Right cardiac atrium (tissue), 5 donors: ENCODE data around the gene B3GALT4. TPM values are rescaled to one million over a fixed set of nuclear protein-coding genes. Genes with fewer than 3 reads are reported as not detected.

ENCODE experiments used
- ATAC-seq, 2 donors: fragments of 200-7000 bp; cut with Tn5 transposase; one replicate each; pipeline versions ENCODE4 v1.8.0 to v1.9.1; 2020; ENCODE audit warnings: moderate library complexity in 2 of 2, mild to moderate bottlenecking in 1 of 2
- DNase-seq, 3 donors: peaks; one replicate each; pipeline ENCODE4 v3.0.0-alpha.2; 2020
- H3K27ac ChIP-seq: one replicate; pipeline ENCODE4 v1.5.1; 2013; ENCODE audit warnings: mild to moderate bottlenecking, low read length, control low read depth, moderate library complexity
- H3K27me3 ChIP-seq: one replicate; pipeline ENCODE4 v1.6.1; 2013; ENCODE audit not compliant: control insufficient read depth, insufficient read depth
- H3K4me1 ChIP-seq: one replicate; pipeline ENCODE4 v1.6.1; 2013; ENCODE audit warnings: low read length; ENCODE audit not compliant: control insufficient read depth, insufficient read depth
- H3K4me3 ChIP-seq: one replicate; pipeline ENCODE4 v1.5.1; 2013; ENCODE audit warnings: low read length, control low read depth
- H3K9me3 ChIP-seq: one replicate; pipeline ENCODE4 v1.6.1; 2013; ENCODE audit warnings: low read length; ENCODE audit not compliant: control insufficient read depth
- WGBS: extraction: QIAGEN DNeasy Blood & Tissue Kit; methylation state at CpG from one replicate; pipeline ENCODE4 v1.1.7; 2013; 5-methylcytosine and 5-hydroxymethylcytosine counted together
- intact Hi-C, 4 donors: fragments of 100-400 bp; cut with DNase I; formaldehyde crosslinking; loops; one replicate each; pipeline versions ENCODE4 v1.11.0 to v1.14.0; 2022 to 2023
- polyA plus RNA-seq: library from polyadenylated mRNA; stranded (reverse); fragments of 200-250 nt; gene quantifications from one replicate; pipeline ENCODE4 v1.2.3, GENCODE V29; 2013
- total RNA-seq, 4 donors: library from RNA; stranded (reverse); fragmentation: NEBNext Ultra II Directional; extraction: Animal tissue kit (Norgen Biotek cat#: 25700); gene quantifications; one replicate each; pipeline ENCODE4 v1.2.1, GENCODE V29; 2021
- donor health status: healthy with polysubstance abuse.
- donor health status: DM: no; HTN: yes; CAD: no.
- donor health status: DM: no; HTN: no; CAD: no.
- donor health status: DM: no; HTN: yes; CAD: no; lungs with severe emphysema.
- donor health status: DM: yes; HTN: yes; CAD: no.

The B3GALT4 gene
- total and polyA plus RNA-seq, 5 donors = 9.7 to 11.0 (median 10.1) TPM

- Histone ChIP-seq H3K9me3 (no peaks in the 10 kb centered on the region), H3K4me1 (peaks cover 7% of the 10 kb centered on the region), H3K27me3 (no peaks in the 10 kb centered on the region), H3K4me3 (no peak overlapping the region), H3K27ac (no peak overlapping the region)
- no peak for DNase-seq
- ATAC-seq = no peak
- intact Hi-C loops = no loop called here
- 81% methylated on average over 16 of the region's 16 CpGs for WGBS
These were observed 16.2 kb downstream of the B3GALT4 start for GRCh38 chr6:33292996-33293682.

GRCh38 chr6:33294086-33294823 is 17.3 kb downstream of the B3GALT4 start:
- DNase-seq (no peak), ATAC-seq (no peak)
- Histone ChIP-seq H3K27me3 (no peaks in the 10 kb centered on the region), H3K27ac (no peak overlapping the region), H3K4me3 (no peak overlapping the region), H3K4me1 (peaks cover 2% of the 10 kb centered on the region), H3K9me3 (no peaks in the 10 kb centered on the region)
- intact Hi-C loops = no loop called here
- WGBS = 58% methylated on average over 10 of the region's 10 CpGs

GRCh38 chr6:33295621-33296369 is 18.9 kb downstream of the B3GALT4 start:
- no peaks in the 10 kb centered on the region for H3K27me3 ChIP-seq
- WGBS = 82% methylated on average over 15 of the region's 15 CpGs
- intact Hi-C loops = no loop called here

GRCh38 chr6:33296797-33297405 is 20.0 kb downstream of the B3GALT4 start:
- Histone ChIP-seq H3K4me3 (peak overlapping the region; percentile 68), H3K4me1 (no peaks in the 10 kb centered on the region), H3K9me3 (no peaks in the 10 kb centered on the region), H3K27me3 (no peaks in the 10 kb centered on the region), H3K27ac (peak overlapping the region; percentile 62)
- DNase-seq = peak in 1 of 3 donors; percentile 63
- no peak for ATAC-seq
- 66% methylated on average over 12 of the region's 12 CpGs for WGBS
- intact Hi-C loops = no loop called here

More at GRCh38 chr6:33295621-33296369, 18.9 kb downstream of the B3GALT4 start:
- Histone ChIP-seq H3K4me3 (no peak overlapping the region), H3K27ac (no peak overlapping the region), H3K9me3 (no peaks in the 10 kb centered on the region), H3K4me1 (no peaks in the 10 kb centered on the region)
- DNase-seq = peak in 1 of 3 donors; percentile 66
- no peak for ATAC-seq

- peak overlapping the region; percentile 62 for H3K27ac ChIP-seq
- intact Hi-C loops = no loop called here
- H3K4me1 ChIP-seq = no peaks in the 10 kb centered on the region
- DNase-seq (peak; percentile 44 to 76 (median 74)), ATAC-seq (peak; percentile 0 to 1)
- no peaks in the 10 kb centered on the region for H3K27me3 ChIP-seq
- peak overlapping the region; percentile 68 for H3K4me3 ChIP-seq
- WGBS = 13% methylated on average over 16 of the region's 16 CpGs
- no peaks in the 10 kb centered on the region for H3K9me3 ChIP-seq
These were observed 20.6 kb downstream of the B3GALT4 start for GRCh38 chr6:33297406-33297955.

GRCh38 chr6:33297956-33298772 is 21.2 kb downstream of the B3GALT4 start:
- intact Hi-C loops = loop anchor here in 1 of 4 donors (2.0 kb wide), 1 partner anchor 17 kb away; the partner anchor contains the start of gene TAPBP
- peak; percentile 59 to 62 for ATAC-seq
- peak overlapping the region; percentile 95 for H3K27ac ChIP-seq
- no peaks in the 10 kb centered on the region for H3K9me3 ChIP-seq
- DNase-seq = peak; percentile 79 to 86 (median 85)
- H3K4me3 ChIP-seq = peak overlapping the region; percentile 68
- 1% methylated on average over 42 of the region's 42 CpGs for WGBS
- no peaks in the 10 kb centered on the region for H3K27me3 ChIP-seq
- no peaks in the 10 kb centered on the region for H3K4me1 ChIP-seq

- WGBS = under 1% methylated on average over 34 of the region's 34 CpGs
- ATAC-seq = peak; percentile 84 to 86
These were observed 21.9 kb downstream of the B3GALT4 start, which contains the start of gene RGL2 for GRCh38 chr6:33298773-33299236. RGL2 (minus strand) TSS chr6:33298942; CDS start chr6:33298610, 332 bp downstream.

GRCh38 chr6:33299237-33299944 is 22.5 kb downstream of the B3GALT4 start:
- no peaks in the 10 kb centered on the region for H3K4me1 ChIP-seq
- no peaks in the 10 kb centered on the region for H3K9me3 ChIP-seq
- intact Hi-C loops = loop anchor here in 1 of 4 donors (2.0 kb wide), 1 partner anchor 15 kb away; the partner anchor contains the start of gene TAPBP
- under 1% methylated on average over 54 of the region's 54 CpGs for WGBS
- peak; percentile 93 to 96 (median 96) for DNase-seq
- H3K4me3 ChIP-seq = peak overlapping the region; percentile 68
- H3K27me3 ChIP-seq = no peaks in the 10 kb centered on the region
- peak overlapping the region; percentile 95 for H3K27ac ChIP-seq
- ATAC-seq = peak; percentile 76 to 80

More at GRCh38 chr6:33298773-33299236, 21.9 kb downstream of the B3GALT4 start, which contains the start of gene RGL2:
- H3K4me3 ChIP-seq = peak within 1 kb of the TSS; percentile 68
- H3K27me3 ChIP-seq = no peaks in the 10 kb centered on the region
- H3K4me1 ChIP-seq = no peaks in the 10 kb centered on the region
- no peaks in the 10 kb centered on the region for H3K9me3 ChIP-seq
- peak within 1 kb of the TSS; percentile 95 for H3K27ac ChIP-seq
- intact Hi-C loops = loop anchor here in 1 of 4 donors (2.0 kb wide), 1 partner anchor 16 kb away; the partner anchor contains the start of gene TAPBP
- peak; percentile 90 to 96 (median 95) for DNase-seq

GRCh38 chr6:33301877-33302276 is 25.0 kb downstream of the B3GALT4 start:
- 93% methylated on average over 3 of the region's 3 CpGs for WGBS
- H3K9me3 ChIP-seq = no peaks in the 10 kb centered on the region
- DNase-seq (no peak), ATAC-seq (no peak)
- intact Hi-C loops = no loop called here
- no peaks in the 10 kb centered on the region for H3K27me3 ChIP-seq
- H3K4me1 ChIP-seq = no peaks in the 10 kb centered on the region
- H3K4me3 ChIP-seq = no peak overlapping the region
- no peak overlapping the region for H3K27ac ChIP-seq
